ENCODE data around the gene AKAP8L.
A peak's percentile ranks its signal among the peaks of the same experiment; 100 is the strongest.

Gene AKAP8L

GRCh38 chr19:15418579-15419412 lies at the start of gene AKAP8L:
AKAP8L (minus strand) TSS chr19:15418988; CDS start chr19:15418923, 65 bp downstream.
- DNase-seq = peak; percentile 98

- DNase-seq = no peak
Observed at GRCh38 chr19:15467734-15468214, 49.0 kb upstream of the AKAP8L start.

- DNase-seq = no peak
Observed at GRCh38 chr19:15466851-15467733, 48.3 kb upstream of the AKAP8L start.

- peak; percentile 66 for DNase-seq
Observed at GRCh38 chr19:15464394-15465385, 45.9 kb upstream of the AKAP8L start, which contains the start of gene RASAL3. RASAL3 (minus strand) TSS chr19:15464544; CDS start chr19:15464358, 186 bp downstream.

GRCh38 chr19:15463861-15464371 lies 45.1 kb upstream of the AKAP8L start:
- peak; percentile 74 for DNase-seq

- no peak for DNase-seq
Observed at GRCh38 chr19:15461694-15462093, 42.9 kb upstream of the AKAP8L start.

- DNase-seq = no peak
Observed at GRCh38 chr19:15457701-15458484, 39.1 kb upstream of the AKAP8L start.

GRCh38 chr19:15456871-15457700 lies 38.3 kb upstream of the AKAP8L start:
- no peak for DNase-seq

- no peak for DNase-seq
Observed at GRCh38 chr19:15456441-15456840, 37.7 kb upstream of the AKAP8L start.

GRCh38 chr19:15455996-15456395 lies 37.2 kb upstream of the AKAP8L start:
- no peak for DNase-seq

GRCh38 chr19:15453906-15454860 lies 35.4 kb upstream of the AKAP8L start:
- DNase-seq = no peak

GRCh38 chr19:15453091-15453578 lies 34.3 kb upstream of the AKAP8L start:
- DNase-seq = no peak

- no peak for DNase-seq
Observed at GRCh38 chr19:15452111-15453047, 33.6 kb upstream of the AKAP8L start.

GRCh38 chr19:15450528-15450890 lies 31.7 kb upstream of the AKAP8L start:
- no peak for DNase-seq

- peak; percentile 80 for DNase-seq
Observed at GRCh38 chr19:15449620-15450527, 31.1 kb upstream of the AKAP8L start, which contains the start of gene WIZ. WIZ (minus strand) TSS chr19:15449956; CDS start chr19:15448307, 1,649 bp downstream.
